ENCODE results near the gene GZMM.

GZMM gene

GRCh38 chr19:540867-541637 lies 2.8 kb upstream of the GZMM start:
- H3K4me1 ChIP-seq (ENCODE audit: control insufficient read depth, low read depth, low read length), result no peaks in the 10 kb centered on the region
- no peaks in the 10 kb centered on the region for H3K27me3 ChIP-seq (ENCODE audit: control insufficient read depth, insufficient read depth, low read length)
- H3K4me3 ChIP-seq (ENCODE audit: low read length), result no peak overlapping the region
- peaks cover 20% of the 10 kb centered on the region for H3K36me3 ChIP-seq (ENCODE audit: control insufficient read depth, low read depth, low read length)
- no peak overlapping the region for H3K27ac ChIP-seq (ENCODE audit: low read length)
- no peaks in the 10 kb centered on the region for H3K9me3 ChIP-seq (ENCODE audit: control insufficient read depth, low read depth, low read length)
- H3K9ac ChIP-seq (ENCODE audit: low read length), result no peak overlapping the region

- Histone ChIP-seq H3K4me1 (ENCODE audit: control insufficient read depth, low read depth, low read length) (no peaks in the 10 kb centered on the region), H3K9me3 (ENCODE audit: control insufficient read depth, low read depth, low read length) (no peaks in the 10 kb centered on the region), H3K4me3 (ENCODE audit: low read length) (no peak overlapping the region), H3K36me3 (ENCODE audit: control insufficient read depth, low read depth, low read length) (peaks cover 15% of the 10 kb centered on the region), H3K27ac (ENCODE audit: low read length) (no peak overlapping the region), H3K27me3 (ENCODE audit: control insufficient read depth, insufficient read depth, low read length) (no peaks in the 10 kb centered on the region), H3K9ac (ENCODE audit: low read length) (no peak overlapping the region)
Observed at GRCh38 chr19:541699-542098, 2.2 kb upstream of the GZMM start.

- no peaks in the 10 kb centered on the region for H3K4me1 ChIP-seq (ENCODE audit: control insufficient read depth, low read depth, low read length)
- no peak overlapping the region for H3K4me3 ChIP-seq (ENCODE audit: low read length)
- no peaks in the 10 kb centered on the region for H3K27me3 ChIP-seq (ENCODE audit: control insufficient read depth, insufficient read depth, low read length)
- no peak overlapping the region for H3K27ac ChIP-seq (ENCODE audit: low read length)
- H3K36me3 ChIP-seq (ENCODE audit: control insufficient read depth, low read depth, low read length), result peaks cover 12% of the 10 kb centered on the region
- H3K9me3 ChIP-seq (ENCODE audit: control insufficient read depth, low read depth, low read length), result no peaks in the 10 kb centered on the region
- no peak overlapping the region for H3K9ac ChIP-seq (ENCODE audit: low read length)
Observed at GRCh38 chr19:542173-542866, 1.5 kb upstream of the GZMM start.

- no peak overlapping the region for H3K27ac ChIP-seq (ENCODE audit: low read length)
- no peaks in the 10 kb centered on the region for H3K27me3 ChIP-seq (ENCODE audit: control insufficient read depth, insufficient read depth, low read length)
- no peaks in the 10 kb centered on the region for H3K4me1 ChIP-seq (ENCODE audit: control insufficient read depth, low read depth, low read length)
- no peak overlapping the region for H3K9ac ChIP-seq (ENCODE audit: low read length)
- no peak overlapping the region for H3K4me3 ChIP-seq (ENCODE audit: low read length)
- peaks cover under 1% of the 10 kb centered on the region for H3K36me3 ChIP-seq (ENCODE audit: control insufficient read depth, low read depth, low read length)
- H3K9me3 ChIP-seq (ENCODE audit: control insufficient read depth, low read depth, low read length), result no peaks in the 10 kb centered on the region
Observed at GRCh38 chr19:547117-547516, 3.3 kb downstream of the GZMM start.

- Histone ChIP-seq H3K4me1 (ENCODE audit: control insufficient read depth, low read depth, low read length) (no peaks in the 10 kb centered on the region), H3K27me3 (ENCODE audit: control insufficient read depth, insufficient read depth, low read length) (no peaks in the 10 kb centered on the region), H3K9me3 (ENCODE audit: control insufficient read depth, low read depth, low read length) (no peaks in the 10 kb centered on the region), H3K9ac (ENCODE audit: low read length) (no peak overlapping the region), H3K36me3 (ENCODE audit: control insufficient read depth, low read depth, low read length) (no peaks in the 10 kb centered on the region), H3K4me3 (ENCODE audit: low read length) (no peak overlapping the region), H3K27ac (ENCODE audit: low read length) (no peak overlapping the region)
Observed at GRCh38 chr19:547836-548720, 4.2 kb downstream of the GZMM start.

- Histone ChIP-seq H3K9ac (ENCODE audit: low read length) (no peak overlapping the region), H3K9me3 (ENCODE audit: control insufficient read depth, low read depth, low read length) (no peaks in the 10 kb centered on the region), H3K27ac (ENCODE audit: low read length) (no peak overlapping the region), H3K4me3 (ENCODE audit: low read length) (no peak overlapping the region), H3K4me1 (ENCODE audit: control insufficient read depth, low read depth, low read length) (no peaks in the 10 kb centered on the region), H3K27me3 (ENCODE audit: control insufficient read depth, insufficient read depth, low read length) (no peaks in the 10 kb centered on the region), H3K36me3 (ENCODE audit: control insufficient read depth, low read depth, low read length) (no peaks in the 10 kb centered on the region)
Observed at GRCh38 chr19:548886-549830, 5.3 kb downstream of the GZMM start.

- H3K4me1 ChIP-seq (ENCODE audit: control insufficient read depth, low read depth, low read length), result no peaks in the 10 kb centered on the region
- H3K27me3 ChIP-seq (ENCODE audit: control insufficient read depth, insufficient read depth, low read length), result no peaks in the 10 kb centered on the region
- H3K36me3 ChIP-seq (ENCODE audit: control insufficient read depth, low read depth, low read length), result no peaks in the 10 kb centered on the region
- H3K9ac ChIP-seq (ENCODE audit: low read length), result no peak overlapping the region
- no peaks in the 10 kb centered on the region for H3K9me3 ChIP-seq (ENCODE audit: control insufficient read depth, low read depth, low read length)
- H3K4me3 ChIP-seq (ENCODE audit: low read length), result no peak overlapping the region
- no peak overlapping the region for H3K27ac ChIP-seq (ENCODE audit: low read length)
Observed at GRCh38 chr19:554817-555216, 11.0 kb downstream of the GZMM start.

GRCh38 chr19:555474-555808 lies 11.6 kb downstream of the GZMM start:
- Histone ChIP-seq H3K27me3 (ENCODE audit: control insufficient read depth, insufficient read depth, low read length) (no peaks in the 10 kb centered on the region), H3K9ac (ENCODE audit: low read length) (no peak overlapping the region), H3K27ac (ENCODE audit: low read length) (no peak overlapping the region), H3K36me3 (ENCODE audit: control insufficient read depth, low read depth, low read length) (no peaks in the 10 kb centered on the region), H3K4me3 (ENCODE audit: low read length) (no peak overlapping the region), H3K4me1 (ENCODE audit: control insufficient read depth, low read depth, low read length) (no peaks in the 10 kb centered on the region), H3K9me3 (ENCODE audit: control insufficient read depth, low read depth, low read length) (no peaks in the 10 kb centered on the region)

GRCh38 chr19:556611-557382 lies 12.9 kb downstream of the GZMM start:
- Histone ChIP-seq H3K36me3 (ENCODE audit: control insufficient read depth, low read depth, low read length) (no peaks in the 10 kb centered on the region), H3K4me3 (ENCODE audit: low read length) (no peak overlapping the region), H3K27me3 (ENCODE audit: control insufficient read depth, insufficient read depth, low read length) (no peaks in the 10 kb centered on the region), H3K27ac (ENCODE audit: low read length) (no peak overlapping the region), H3K9ac (ENCODE audit: low read length) (no peak overlapping the region), H3K9me3 (ENCODE audit: control insufficient read depth, low read depth, low read length) (no peaks in the 10 kb centered on the region), H3K4me1 (ENCODE audit: control insufficient read depth, low read depth, low read length) (no peaks in the 10 kb centered on the region)

- no peaks in the 10 kb centered on the region for H3K27me3 ChIP-seq (ENCODE audit: control insufficient read depth, insufficient read depth, low read length)
- no peaks in the 10 kb centered on the region for H3K9me3 ChIP-seq (ENCODE audit: control insufficient read depth, low read depth, low read length)
- no peak overlapping the region for H3K4me3 ChIP-seq (ENCODE audit: low read length)
- no peak overlapping the region for H3K27ac ChIP-seq (ENCODE audit: low read length)
- H3K36me3 ChIP-seq (ENCODE audit: control insufficient read depth, low read depth, low read length), result no peaks in the 10 kb centered on the region
- H3K4me1 ChIP-seq (ENCODE audit: control insufficient read depth, low read depth, low read length), result no peaks in the 10 kb centered on the region
- no peak overlapping the region for H3K9ac ChIP-seq (ENCODE audit: low read length)
Observed at GRCh38 chr19:558770-559439, 15.1 kb downstream of the GZMM start.

All from iPS-18a (cell line).